Measurements from ENCODE around the gene LBH.
A peak's percentile ranks its signal among the peaks of the same experiment; 100 is the strongest.

The LBH gene

DNA sequence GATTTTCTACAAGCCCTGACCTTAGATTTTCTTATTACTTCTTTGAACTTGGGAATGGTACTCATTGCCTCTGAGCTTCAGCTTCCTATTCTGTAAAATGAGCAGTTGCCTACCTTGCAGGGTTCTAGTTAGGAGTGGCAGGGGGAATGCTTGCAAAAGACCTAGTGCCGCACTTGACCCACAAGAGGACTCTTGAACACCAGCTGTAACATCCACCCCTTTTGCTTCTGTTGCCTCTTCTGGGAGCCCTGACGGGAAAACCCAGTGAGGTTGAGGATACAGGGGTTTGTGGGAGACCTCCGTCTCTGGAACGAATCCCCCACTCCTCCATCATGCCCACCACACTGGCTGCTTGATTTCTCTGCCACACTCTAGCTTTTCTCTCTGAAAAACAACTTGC, 27.1 kb upstream of the LBH start:
- H3K4me3 Mint-ChIP-seq: no peak overlapping the region
- ATAC-seq (replicated peaks) (no peak), DNase-seq (no peak)
- H3K4me1 Mint-ChIP-seq: peaks cover 9 to 14% of the 10 kb centered on the region in 2 donors
- no peak overlapping the region for H3K27ac Mint-ChIP-seq
- no peaks in the 10 kb centered on the region for H3K9me3 Mint-ChIP-seq
- H3K27me3 Mint-ChIP-seq: no peaks in the 10 kb centered on the region
- no peaks in the 10 kb centered on the region for H3K36me3 Mint-ChIP-seq

DNA sequence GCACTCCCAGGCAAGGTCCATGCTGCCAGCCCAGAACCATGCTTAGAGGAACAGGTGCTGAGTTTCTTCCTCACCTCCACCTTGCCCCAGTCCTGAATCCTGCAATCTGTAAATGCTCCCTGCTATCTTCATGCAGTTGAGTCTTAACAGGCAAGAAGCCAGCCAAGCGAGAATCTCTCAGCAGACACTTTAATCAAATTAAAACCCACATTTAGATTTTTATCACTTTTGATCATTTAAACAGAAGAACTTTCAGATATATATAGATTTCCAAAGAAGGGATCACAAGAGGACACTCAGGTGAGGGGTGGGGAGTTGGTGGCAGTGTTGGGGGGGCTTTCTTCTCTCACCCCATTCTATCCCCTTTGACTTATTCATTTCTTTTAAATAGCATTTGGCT, 25.9 kb upstream of the LBH start:
- DNase-seq: no peak
- no peak overlapping the region for H3K27ac Mint-ChIP-seq
- H3K4me3 Mint-ChIP-seq: no peak overlapping the region
- no peak for ATAC-seq (replicated peaks)
- H3K36me3 Mint-ChIP-seq: no peaks in the 10 kb centered on the region
- H3K9me3 Mint-ChIP-seq: no peaks in the 10 kb centered on the region
- peaks cover 11 to 18% of the 10 kb centered on the region in 2 donors for H3K4me1 Mint-ChIP-seq
- no peaks in the 10 kb centered on the region for H3K27me3 Mint-ChIP-seq

DNA sequence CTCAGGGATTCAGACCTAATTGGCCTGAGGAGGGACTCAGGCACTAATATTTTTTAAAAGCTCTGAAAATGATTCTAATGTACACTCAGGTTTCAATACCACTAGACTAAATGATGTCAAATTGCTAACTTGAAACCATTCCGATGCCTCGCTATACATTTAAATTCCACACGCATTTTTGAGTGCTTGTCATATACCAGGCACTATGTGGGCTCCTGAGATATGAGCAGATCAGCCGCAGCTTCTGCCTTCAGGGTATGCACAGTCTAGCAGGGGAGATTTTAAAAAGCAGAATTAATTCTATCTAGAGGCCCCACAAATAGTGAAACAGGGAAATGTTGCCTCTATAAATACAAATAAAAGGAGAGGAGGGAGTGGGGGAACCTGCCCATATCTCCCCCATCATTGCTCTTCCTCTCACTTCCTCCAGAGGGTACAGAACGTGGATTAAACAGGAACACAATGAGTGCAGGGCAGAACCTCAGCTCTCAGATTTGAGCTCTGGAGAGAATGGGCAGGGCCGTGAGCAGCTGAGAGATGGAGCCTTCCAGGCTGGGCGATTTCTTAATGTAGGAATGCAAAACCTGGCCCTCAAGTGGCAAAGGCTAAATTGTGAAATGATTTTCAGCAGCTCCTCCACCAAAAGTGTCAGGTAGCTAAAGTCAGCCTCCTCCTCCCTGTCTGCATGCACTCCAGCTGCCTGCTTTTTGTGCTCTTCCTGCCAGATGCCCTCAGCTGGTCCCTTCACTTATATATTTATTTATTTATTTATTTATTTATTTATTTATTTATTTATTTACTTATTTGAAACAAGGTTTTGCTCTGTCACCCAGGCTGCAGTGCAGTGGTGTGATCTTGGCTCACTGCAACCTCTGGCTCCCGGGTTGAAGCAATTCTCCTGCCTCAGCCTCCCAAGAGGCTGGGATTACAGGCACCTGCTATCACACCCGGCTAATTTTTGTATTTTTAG, 24.6 kb upstream of the LBH start:
- Mint-ChIP-seq H3K4me3 (no peak overlapping the region), H3K27ac (no peak overlapping the region), H3K27me3 (no peaks in the 10 kb centered on the region), H3K9me3 (no peaks in the 10 kb centered on the region), H3K36me3 (no peaks in the 10 kb centered on the region), H3K4me1 (peaks cover 11 to 18% of the 10 kb centered on the region in 2 donors)
- DNase-seq (no peak), ATAC-seq (replicated peaks) (peak in 1 of 2 donors; percentile 33)

DNA sequence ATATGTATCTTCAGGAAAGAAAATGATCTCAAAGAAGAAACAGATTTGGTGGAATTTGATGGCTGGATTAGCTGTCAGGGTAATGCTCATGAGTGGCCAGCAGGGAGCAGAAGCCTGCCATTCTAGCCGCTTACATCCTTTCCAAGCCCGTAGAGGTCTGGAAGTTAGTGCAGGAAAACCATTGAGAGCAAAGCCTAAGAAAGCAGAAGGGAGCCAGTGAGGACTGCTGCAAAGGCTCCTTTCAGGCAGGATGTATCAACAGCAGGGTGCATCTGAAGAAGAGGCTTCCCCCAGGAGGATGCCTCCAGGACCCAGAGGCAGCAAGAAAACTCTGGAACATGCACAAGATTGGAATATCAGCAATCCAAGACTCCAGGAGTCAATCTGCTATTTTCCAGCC, 22.9 kb upstream of the LBH start:
- Mint-ChIP-seq H3K27ac (no peak overlapping the region), H3K4me1 (peaks cover 13 to 18% of the 10 kb centered on the region in 2 donors), H3K9me3 (no peaks in the 10 kb centered on the region), H3K27me3 (no peaks in the 10 kb centered on the region), H3K4me3 (no peak overlapping the region), H3K36me3 (no peaks in the 10 kb centered on the region)
- peak in 1 of 2 donors; percentile 51 for ATAC-seq (replicated peaks)
- no peak for DNase-seq

DNA sequence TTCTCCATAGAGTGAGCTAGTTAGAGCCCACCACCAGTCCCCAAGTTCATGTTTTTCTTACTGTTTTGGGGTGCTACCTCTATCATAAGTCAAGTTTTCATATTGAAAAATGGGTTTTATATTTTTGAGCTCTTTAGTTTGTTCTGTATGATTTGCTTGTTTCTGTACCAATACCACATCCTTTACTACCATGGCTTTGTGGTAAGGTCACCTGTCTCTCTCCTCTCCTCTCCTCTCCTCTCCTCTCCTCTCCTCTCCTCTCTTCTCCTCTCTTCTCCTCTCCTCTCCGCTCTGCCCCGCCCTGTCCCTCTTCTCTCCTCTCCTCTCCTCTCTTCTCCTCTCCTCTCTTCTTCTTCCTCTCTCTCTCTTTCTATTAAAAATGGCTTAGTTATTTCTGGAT, 22.1 kb upstream of the LBH start:
- H3K4me1 Mint-ChIP-seq: peaks cover 13 to 18% of the 10 kb centered on the region in 2 donors
- no peaks in the 10 kb centered on the region for H3K9me3 Mint-ChIP-seq
- DNase-seq (no peak), ATAC-seq (replicated peaks) (no peak)
- H3K4me3 Mint-ChIP-seq: no peak overlapping the region
- H3K27me3 Mint-ChIP-seq: no peaks in the 10 kb centered on the region
- peak overlapping the region; percentile 51 for H3K27ac Mint-ChIP-seq
- no peaks in the 10 kb centered on the region for H3K36me3 Mint-ChIP-seq

DNA sequence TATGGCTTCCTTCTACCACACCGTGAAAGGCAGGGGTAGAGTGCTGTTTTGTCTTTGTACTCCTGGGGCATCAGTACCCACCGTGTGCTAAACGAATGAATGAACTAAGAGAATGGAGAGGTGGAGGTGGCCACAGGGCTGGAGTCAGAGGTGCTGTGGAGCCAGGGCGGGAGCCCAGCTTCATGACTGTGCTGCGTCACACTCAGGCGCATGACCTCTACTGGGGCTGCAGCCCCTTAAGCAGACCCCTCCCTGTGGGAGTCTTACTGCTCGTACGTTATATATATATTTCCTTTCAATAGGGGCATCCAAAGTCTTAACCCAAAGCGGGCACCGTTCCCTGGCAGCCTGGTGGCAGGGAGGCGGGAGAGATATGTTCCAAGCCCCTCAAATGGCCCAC, 18.0 kb upstream of the LBH start:
- DNase-seq (no peak), ATAC-seq (replicated peaks) (no peak)
- Mint-ChIP-seq H3K27me3 (no peaks in the 10 kb centered on the region), H3K4me1 (peaks cover 21 to 36% of the 10 kb centered on the region in 2 donors), H3K36me3 (no peaks in the 10 kb centered on the region), H3K4me3 (no peak overlapping the region), H3K9me3 (no peaks in the 10 kb centered on the region), H3K27ac (no peak overlapping the region)

DNA sequence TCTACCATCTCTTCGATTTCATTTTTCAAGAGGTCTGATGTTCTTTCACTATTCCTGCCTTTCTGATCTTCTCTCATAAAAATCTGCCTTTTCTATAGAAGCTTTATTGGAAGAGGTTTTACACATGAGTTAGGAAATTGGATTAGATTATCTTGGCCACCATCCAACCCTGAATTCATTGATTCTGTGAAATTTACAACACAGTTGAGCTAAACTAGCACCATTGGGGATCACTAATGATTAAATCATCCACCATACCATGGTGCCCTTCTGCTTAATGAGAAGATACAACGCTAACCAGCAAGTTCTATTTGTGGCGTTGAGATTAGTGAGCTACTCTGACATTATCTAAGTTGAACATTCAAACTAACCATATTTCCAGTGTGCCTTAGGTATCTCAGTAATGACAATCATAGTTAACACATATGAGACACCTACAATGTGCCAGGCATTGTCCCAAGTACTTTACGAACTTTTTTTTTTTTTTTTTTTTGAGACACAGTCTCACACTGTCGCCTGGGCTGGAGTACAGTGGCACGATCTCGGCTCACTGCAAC, 17.3 kb upstream of the LBH start:
- Mint-ChIP-seq H3K9me3 (no peaks in the 10 kb centered on the region), H3K27me3 (no peaks in the 10 kb centered on the region), H3K4me1 (peaks cover 15 to 29% of the 10 kb centered on the region in 2 donors), H3K4me3 (no peak overlapping the region), H3K27ac (no peak overlapping the region), H3K36me3 (no peaks in the 10 kb centered on the region)
- no peak for DNase-seq
- ATAC-seq (replicated peaks): no peak

DNA sequence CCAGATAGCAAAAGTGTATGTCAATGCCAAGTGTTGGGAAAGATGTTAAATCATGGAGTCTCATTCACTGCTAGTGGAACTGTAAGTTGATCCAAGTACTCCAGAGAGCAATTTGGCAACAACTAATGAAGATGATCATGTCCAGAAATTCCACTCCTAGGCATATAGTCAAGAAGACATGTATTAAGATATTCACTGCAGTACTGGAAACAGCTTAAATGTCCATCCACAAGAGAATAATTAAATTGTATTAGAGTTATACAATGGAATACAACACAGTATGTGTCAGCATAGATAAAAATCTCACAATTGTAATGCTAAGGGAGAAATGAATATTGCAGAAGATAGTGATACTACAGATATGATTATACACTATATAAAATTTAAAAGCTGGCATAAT, 15.2 kb upstream of the LBH start:
- Mint-ChIP-seq H3K36me3 (no peaks in the 10 kb centered on the region), H3K4me3 (no peak overlapping the region), H3K27ac (no peak overlapping the region), H3K27me3 (no peaks in the 10 kb centered on the region), H3K9me3 (no peaks in the 10 kb centered on the region), H3K4me1 (peaks cover 10 to 22% of the 10 kb centered on the region in 2 donors)
- ATAC-seq (replicated peaks): no peak
- no peak for DNase-seq

DNA sequence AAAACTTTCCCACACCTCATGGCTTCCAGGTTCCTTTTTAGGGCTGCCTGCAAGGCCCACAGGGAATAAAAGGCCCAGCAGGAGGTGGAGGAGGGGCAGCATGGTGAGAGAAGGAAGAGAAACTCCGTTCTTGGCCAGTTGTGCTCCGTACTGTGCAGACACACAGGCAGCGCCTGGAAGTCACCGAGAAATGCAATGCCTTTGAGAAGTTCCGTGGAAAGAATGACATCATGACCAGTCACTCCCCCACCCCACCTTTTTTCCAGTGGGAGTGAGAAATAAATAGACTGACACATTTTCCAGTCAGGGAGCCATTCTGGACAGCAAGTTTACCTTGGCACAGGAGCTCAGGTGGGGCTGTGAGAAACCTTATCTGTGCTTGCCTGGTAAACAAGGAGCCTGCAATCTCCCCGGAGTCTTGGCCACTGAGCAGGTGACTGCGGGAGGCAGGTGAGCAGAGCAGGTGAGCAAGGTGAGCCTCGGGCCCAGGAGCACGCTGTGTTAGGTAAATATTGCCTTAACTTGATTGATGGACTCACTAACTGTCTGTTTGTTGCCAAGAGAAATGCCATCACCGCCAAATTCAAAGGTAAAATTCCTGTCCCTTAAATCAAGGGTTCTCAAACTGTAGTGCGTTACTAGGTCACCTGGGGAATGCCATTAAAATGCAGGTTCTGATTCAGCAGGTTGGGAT, 13.5 kb upstream of the LBH start:
- no peaks in the 10 kb centered on the region for H3K9me3 Mint-ChIP-seq
- H3K4me3 Mint-ChIP-seq: peak overlapping the region in 1 of 2 donors; percentile 25

DNA sequence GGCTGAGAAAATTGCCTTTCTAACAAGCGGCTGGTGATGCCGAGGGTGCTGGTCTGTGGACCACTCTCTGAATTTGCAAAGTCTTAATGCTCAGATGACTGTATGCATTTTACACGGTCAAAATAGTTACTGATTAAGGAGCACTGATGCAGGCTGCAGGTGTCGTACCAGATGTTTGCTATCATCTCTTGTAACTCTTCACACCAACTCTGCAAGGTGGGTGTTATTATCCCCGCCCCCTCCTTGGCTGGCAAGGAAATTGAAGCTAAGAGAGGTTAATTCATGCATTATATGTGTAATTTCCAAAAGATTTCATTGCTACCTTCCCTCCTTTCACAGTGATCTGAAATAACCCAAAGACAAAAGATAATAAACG, 13.0 kb upstream of the LBH start:
- no peak for ATAC-seq (replicated peaks)
- Mint-ChIP-seq H3K27ac (no peak overlapping the region), H3K4me3 (no peak overlapping the region), H3K4me1 (peaks cover 17 to 34% of the 10 kb centered on the region in 2 donors), H3K9me3 (no peaks in the 10 kb centered on the region), H3K27me3 (no peaks in the 10 kb centered on the region), H3K36me3 (no peaks in the 10 kb centered on the region)
- no peak for DNase-seq

More for the DNA sequence above, 13.5 kb upstream of the LBH start:
- H3K27ac Mint-ChIP-seq: no peak overlapping the region
- H3K36me3 Mint-ChIP-seq: no peaks in the 10 kb centered on the region
- ATAC-seq (replicated peaks) (peak; percentile 78 to 93), DNase-seq (no peak)
- no peaks in the 10 kb centered on the region for H3K27me3 Mint-ChIP-seq
- H3K4me1 Mint-ChIP-seq: peaks cover 15 to 29% of the 10 kb centered on the region in 2 donors

DNA sequence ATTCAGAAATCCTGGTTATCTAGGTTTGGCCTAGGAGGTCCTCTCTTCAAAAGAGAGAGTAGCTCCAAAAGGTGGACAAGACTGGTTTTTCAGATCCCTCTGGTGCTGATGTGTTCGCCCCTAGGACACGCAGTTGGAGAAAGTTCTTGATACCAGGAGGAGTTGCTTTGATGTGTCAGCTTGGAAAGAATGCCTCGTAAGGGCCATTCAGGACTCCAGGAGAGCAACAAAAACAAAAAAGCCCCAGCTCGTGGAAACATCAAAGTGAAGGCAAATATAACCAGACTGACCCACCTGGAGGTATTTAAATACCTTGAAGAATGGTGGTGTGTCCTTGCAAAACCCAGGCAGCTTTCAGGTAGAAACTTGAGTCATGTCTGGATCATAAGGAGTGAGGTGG, 12.5 kb upstream of the LBH start:
- no peak overlapping the region for H3K27ac Mint-ChIP-seq
- no peaks in the 10 kb centered on the region for H3K36me3 Mint-ChIP-seq
- no peaks in the 10 kb centered on the region for H3K9me3 Mint-ChIP-seq
- ATAC-seq (replicated peaks) (no peak), DNase-seq (no peak)
- no peaks in the 10 kb centered on the region for H3K27me3 Mint-ChIP-seq
- no peak overlapping the region for H3K4me3 Mint-ChIP-seq
- H3K4me1 Mint-ChIP-seq: peaks cover 22 to 39% of the 10 kb centered on the region in 2 donors

DNA sequence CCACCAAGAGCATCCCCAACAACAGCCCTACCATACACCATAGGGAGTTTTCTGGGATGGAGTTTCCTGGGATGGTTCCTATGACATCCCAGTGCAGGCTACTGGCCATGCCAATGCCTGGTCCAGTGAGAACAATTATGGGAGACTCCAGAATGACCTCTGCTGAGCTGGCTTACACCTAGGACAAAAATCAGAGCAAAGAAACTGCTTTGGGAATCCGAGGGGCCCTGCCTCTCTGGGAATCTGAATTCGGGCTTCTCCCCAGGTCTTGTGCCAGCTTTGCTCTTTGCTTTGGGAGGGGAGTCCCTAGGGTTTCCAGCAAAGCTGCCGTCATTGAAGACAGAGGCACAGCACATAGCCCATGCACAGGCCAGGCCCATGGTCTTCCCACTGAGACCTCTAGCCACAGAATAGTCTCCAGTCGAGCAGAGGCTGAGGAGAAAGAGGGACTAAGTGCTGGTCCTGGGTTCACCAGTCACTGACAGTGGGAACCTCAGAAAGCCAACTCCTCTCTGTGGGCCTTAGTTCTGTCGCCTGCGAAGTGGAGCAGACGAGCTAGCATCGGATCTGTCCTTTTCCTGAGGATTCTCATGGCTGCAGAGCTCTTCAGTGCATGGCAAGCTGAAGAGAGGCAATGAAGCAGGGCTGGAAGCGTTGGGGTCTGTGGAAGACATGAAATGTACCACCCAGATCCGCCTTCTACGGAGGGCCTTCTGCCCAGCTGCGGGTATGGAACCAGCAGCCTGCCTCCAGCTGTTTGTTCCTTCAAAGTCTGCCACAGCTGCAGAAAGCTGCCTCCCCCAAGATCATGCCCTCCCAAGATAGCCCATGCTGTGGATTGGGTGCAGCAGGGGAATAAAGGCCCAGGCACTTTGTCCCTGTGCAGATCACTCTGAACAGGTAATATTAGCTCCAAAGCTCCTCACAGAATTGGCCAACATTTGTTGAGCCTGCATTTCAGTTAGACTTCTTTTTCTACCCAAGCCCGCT, 11.2 kb upstream of the LBH start:
- no peak for DNase-seq
- H3K4me3 Mint-ChIP-seq: no peak overlapping the region
- H3K36me3 Mint-ChIP-seq: no peaks in the 10 kb centered on the region
- H3K27me3 Mint-ChIP-seq: no peaks in the 10 kb centered on the region
- H3K27ac Mint-ChIP-seq: no peak overlapping the region
- no peak for ATAC-seq (replicated peaks)
- no peaks in the 10 kb centered on the region for H3K9me3 Mint-ChIP-seq
- peaks cover 33 to 47% of the 10 kb centered on the region in 2 donors for H3K4me1 Mint-ChIP-seq

DNA sequence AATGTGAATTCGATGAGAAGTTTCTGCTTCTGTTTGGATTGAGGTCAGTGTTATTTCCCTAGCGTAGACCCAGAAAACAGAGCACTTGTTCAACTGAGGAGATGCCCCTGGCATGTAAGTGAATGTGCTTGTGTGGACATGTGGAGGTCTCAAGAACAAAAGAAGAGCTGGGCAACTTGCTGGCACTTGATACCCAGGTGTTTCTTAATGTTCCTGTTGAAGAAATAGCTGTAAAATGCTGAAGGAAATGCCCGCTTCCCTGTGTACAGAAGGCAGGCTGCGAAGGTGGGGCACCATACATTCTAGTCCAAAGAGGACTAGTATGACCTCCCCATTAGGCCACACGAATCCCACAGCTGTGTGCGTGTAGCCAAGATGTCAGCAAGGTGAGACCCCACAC, 9.8 kb upstream of the LBH start:
- Mint-ChIP-seq H3K27ac (no peak overlapping the region), H3K4me3 (no peak overlapping the region), H3K4me1 (peaks cover 44 to 60% of the 10 kb centered on the region in 2 donors), H3K36me3 (no peaks in the 10 kb centered on the region), H3K9me3 (no peaks in the 10 kb centered on the region), H3K27me3 (no peaks in the 10 kb centered on the region)
- no peak for DNase-seq
- no peak for ATAC-seq (replicated peaks)

DNA sequence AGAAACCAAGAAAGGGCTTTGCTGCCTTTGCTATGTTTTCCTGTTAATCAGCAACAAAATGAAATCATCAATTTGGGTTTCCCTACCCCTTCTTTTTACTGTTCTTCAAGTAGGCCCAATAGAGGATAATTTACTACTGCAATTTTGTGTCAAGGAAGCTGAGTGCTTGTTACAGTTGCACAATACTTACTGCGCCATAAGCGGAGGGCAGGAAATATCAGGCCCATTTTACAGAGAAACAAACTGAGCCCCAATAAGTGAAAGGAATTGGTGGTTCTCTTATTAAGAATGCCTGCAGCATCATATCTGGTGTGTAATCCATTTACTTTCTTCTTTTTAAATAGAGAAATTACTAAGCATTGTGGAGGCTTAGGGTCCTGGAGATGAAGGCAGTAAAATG, 9.3 kb upstream of the LBH start:
- Mint-ChIP-seq H3K4me3 (no peak overlapping the region), H3K9me3 (no peaks in the 10 kb centered on the region), H3K27me3 (no peaks in the 10 kb centered on the region), H3K4me1 (peaks cover 46 to 61% of the 10 kb centered on the region in 2 donors), H3K27ac (no peak overlapping the region), H3K36me3 (no peaks in the 10 kb centered on the region)
- no peak for ATAC-seq (replicated peaks)
- DNase-seq: no peak

Data from stimulated activated naive B cell treated with anti-CD40 and anti-IgM and Interleukin-4, amounts not matched to agents 10 μg/mL and 1 μg/mL and 100 μg/mL, for 72 hours (primary cell).